22Rv1 (cell line): ENCODE results near the gene SEC24C.

Source experiments
- CTCF ChIP-seq: fragments of 450-650 bp; IDR thresholded peaks from 2 replicates; pipeline ENCODE4 v1.5.1; 2017; ENCODE audit warnings: mild to moderate bottlenecking
- ZFX ChIP-seq: fragments of 450-650 bp; IDR thresholded peaks from 2 replicates; pipeline ENCODE4 v1.6.1; 2017; ENCODE audit warnings: antibody characterized with exemption, borderline replicate concordance

- TF ChIP-seq CTCF = no peak
- no peak for TF ChIP-seq ZFX
Observed at GRCh38 chr10:73802276-73802991, 58.3 kb downstream of the SEC24C start.
